Right lobe of liver (tissue), 6 donors: ENCODE results near the gene COX19. TPM values are rescaled to one million over a fixed set of nuclear protein-coding genes. Genes with fewer than 3 reads are reported as not detected.

Experiments
- ATAC-seq, 4 donors: fragments of 200-7000 bp; cut with Tn5 transposase; one replicate each; pipeline ENCODE4 v1.9.1; 2020; ENCODE audit warnings: mild to moderate bottlenecking in 4 of 4, moderate library complexity in 4 of 4
- DNase-seq, 3 donors: peaks; one replicate each; pipeline ENCODE4 v3.0.0-alpha.2; 2020
- H3K27ac ChIP-seq, 3 donors: fragments of 200-600 bp; one replicate each; pipeline ENCODE4 v1.8.0; 2022
- H3K27me3 ChIP-seq, 2 donors: fragments of 200-600 bp; one replicate each; pipeline ENCODE4 v1.8.0; 2022
- H3K36me3 ChIP-seq, 4 donors: fragments of 200-600 bp; sonication (generic) in 1 of 4; one replicate each; pipeline versions ENCODE4 v1.5.1 to v1.8.0; 2017 to 2022; ENCODE audit warnings: control low read depth in 1 of 4
- H3K4me1 ChIP-seq, 4 donors: fragments of 200-600 bp; sonication (generic) in 1 of 4; one replicate each; pipeline versions ENCODE4 v1.5.1 to v1.8.0; 2017 to 2022; ENCODE audit warnings: control low read depth in 1 of 4
- H3K4me3 ChIP-seq, 3 donors: fragments of 200-600 bp; one replicate each; pipeline ENCODE4 v1.8.0; 2022
- H3K9me3 ChIP-seq, 4 donors: fragments of 200-600 bp; sonication (generic) in 1 of 4; one replicate each; pipeline versions ENCODE4 v1.5.1 to v1.8.0; 2017 to 2022; ENCODE audit warnings: control low read depth in 1 of 4
- POLR2A ChIP-seq: fragments of 450-650 bp; IDR thresholded peaks from one replicate; pipeline ENCODE4 v1.6.1; 2017; ENCODE audit warnings: antibody characterized with exemption, mild to moderate bottlenecking
- WGBS: methylation state at CpG from one replicate; pipeline ENCODE4 v1.1.6; 2018; ENCODE audit warnings: low coverage, low lambda C conversion rate; ENCODE audit not compliant: insufficient coverage; ENCODE audit errors: missing lambda C conversion rate; 5-methylcytosine and 5-hydroxymethylcytosine counted together
- intact Hi-C, 2 donors: fragments of 100-400 bp; cut with DNase I; formaldehyde crosslinking; loops; one replicate each; pipeline versions ENCODE4 v1.11.2 to v1.14.1; 2022
- total RNA-seq, 6 experiments: library from RNA; depleted of rRNA in 2 of 6; stranded (reverse); fragments of >200 nt in 2 of 6; fragmentation: NEBNext Ultra II Directional in 3 of 6; extraction: Animal tissue kit (Norgen Biotek cat#: 25700) in 3 of 6; gene quantifications; one replicate each; pipeline versions ENCODE4 v1.1.0 to v1.2.4, GENCODE V29; 2016 to 2023
- TF ChIP-seq, protein P1 (sequence below), 4 donors: fragments of 200-600 bp in 3 of 4; fragments of 450-650 bp in 1 of 4; IDR thresholded peaks; one replicate each; pipeline versions ENCODE4 v1.5.1 to v1.8.0; 2016 to 2022; ENCODE audit warnings: antibody characterized with exemption in 4 of 4, mild to moderate bottlenecking in 2 of 4
- donor health status: DM: no; HTN: yes; CAD: no.
- donor health status: DM: no; HTN: no; CAD: no.
- donor health status: DM: no; HTN: no; CAD: no.
- donor health status: DM: no; HTN: yes; CAD: no.
- donor health status: DM: no; HTN: yes; CAD: no.

COX19 gene
- total RNA-seq, 6 experiments from 2014 or later = 3.2 to 6.5 (median 4.0) TPM

DNA sequence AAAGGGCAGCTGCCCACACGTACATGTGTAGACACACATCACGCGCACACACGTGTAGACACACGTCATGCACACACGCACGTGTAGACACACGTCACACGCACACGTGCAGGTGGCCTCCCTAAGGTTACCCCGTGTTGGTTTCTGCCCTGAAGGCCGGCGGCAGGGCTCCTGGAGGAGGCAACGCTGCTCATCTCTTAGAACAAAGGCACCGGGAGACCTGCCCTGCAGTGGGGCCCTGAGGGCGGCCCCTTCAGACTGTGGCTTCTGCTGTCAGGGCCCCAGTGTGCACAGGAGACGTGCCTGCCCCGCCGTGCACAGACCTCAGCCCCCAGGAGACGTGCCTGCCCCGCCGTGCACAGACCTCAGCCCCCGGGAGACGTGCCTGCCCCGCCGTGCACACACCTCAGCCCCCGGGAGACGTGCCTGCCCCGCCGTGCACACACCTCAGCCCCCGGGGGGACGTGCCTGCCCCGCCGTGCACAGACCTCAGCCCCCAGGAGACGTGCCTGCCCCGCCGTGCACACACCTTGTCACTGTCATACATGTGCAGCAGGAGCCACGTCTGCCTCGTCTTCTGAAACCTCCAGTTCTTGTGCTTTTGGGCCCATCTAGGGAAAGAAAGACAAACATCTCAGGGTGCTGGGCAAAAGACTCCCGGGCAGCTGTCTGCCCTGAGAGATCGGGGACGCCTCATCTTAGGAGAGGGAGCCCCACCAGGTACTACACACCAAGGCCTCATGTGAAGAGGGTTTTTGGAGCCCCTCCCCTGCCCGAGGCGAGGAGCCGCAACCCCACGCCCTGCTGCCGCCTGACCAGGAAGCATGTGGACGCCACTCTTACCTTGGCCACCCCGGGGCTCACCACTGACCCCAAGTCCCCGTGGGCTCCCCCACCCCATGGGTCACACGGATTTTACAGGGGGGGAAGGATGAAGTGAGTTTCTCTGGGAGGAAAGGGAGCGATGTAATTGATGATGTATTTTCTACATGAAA lies 24.9 kb upstream of the COX19 start:
- intact Hi-C loops = loop anchor here (5.0 to 10.0 kb wide), 3 partner anchors 62 to 175 kb away; no protein-coding TSS in a partner anchor
- DNase-seq (no peak), ATAC-seq (no peak)
- no peak overlapping the region for H3K27ac ChIP-seq
- H3K9me3 ChIP-seq = no peaks in the 10 kb centered on the region
- no peak for TF ChIP-seq POLR2A
- TF ChIP-seq, protein P1, sequence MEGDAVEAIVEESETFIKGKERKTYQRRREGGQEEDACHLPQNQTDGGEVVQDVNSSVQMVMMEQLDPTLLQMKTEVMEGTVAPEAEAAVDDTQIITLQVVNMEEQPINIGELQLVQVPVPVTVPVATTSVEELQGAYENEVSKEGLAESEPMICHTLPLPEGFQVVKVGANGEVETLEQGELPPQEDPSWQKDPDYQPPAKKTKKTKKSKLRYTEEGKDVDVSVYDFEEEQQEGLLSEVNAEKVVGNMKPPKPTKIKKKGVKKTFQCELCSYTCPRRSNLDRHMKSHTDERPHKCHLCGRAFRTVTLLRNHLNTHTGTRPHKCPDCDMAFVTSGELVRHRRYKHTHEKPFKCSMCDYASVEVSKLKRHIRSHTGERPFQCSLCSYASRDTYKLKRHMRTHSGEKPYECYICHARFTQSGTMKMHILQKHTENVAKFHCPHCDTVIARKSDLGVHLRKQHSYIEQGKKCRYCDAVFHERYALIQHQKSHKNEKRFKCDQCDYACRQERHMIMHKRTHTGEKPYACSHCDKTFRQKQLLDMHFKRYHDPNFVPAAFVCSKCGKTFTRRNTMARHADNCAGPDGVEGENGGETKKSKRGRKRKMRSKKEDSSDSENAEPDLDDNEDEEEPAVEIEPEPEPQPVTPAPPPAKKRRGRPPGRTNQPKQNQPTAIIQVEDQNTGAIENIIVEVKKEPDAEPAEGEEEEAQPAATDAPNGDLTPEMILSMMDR (IDR thresholded peaks at IDR 0.05) = no peak
- no peaks in the 10 kb centered on the region for H3K4me1 ChIP-seq
- no peak overlapping the region for H3K4me3 ChIP-seq
- 87% methylated on average over 3 of the region's 52 CpGs for WGBS
- H3K27me3 ChIP-seq = no peaks in the 10 kb centered on the region
- no peaks in the 10 kb centered on the region for H3K36me3 ChIP-seq

DNA sequence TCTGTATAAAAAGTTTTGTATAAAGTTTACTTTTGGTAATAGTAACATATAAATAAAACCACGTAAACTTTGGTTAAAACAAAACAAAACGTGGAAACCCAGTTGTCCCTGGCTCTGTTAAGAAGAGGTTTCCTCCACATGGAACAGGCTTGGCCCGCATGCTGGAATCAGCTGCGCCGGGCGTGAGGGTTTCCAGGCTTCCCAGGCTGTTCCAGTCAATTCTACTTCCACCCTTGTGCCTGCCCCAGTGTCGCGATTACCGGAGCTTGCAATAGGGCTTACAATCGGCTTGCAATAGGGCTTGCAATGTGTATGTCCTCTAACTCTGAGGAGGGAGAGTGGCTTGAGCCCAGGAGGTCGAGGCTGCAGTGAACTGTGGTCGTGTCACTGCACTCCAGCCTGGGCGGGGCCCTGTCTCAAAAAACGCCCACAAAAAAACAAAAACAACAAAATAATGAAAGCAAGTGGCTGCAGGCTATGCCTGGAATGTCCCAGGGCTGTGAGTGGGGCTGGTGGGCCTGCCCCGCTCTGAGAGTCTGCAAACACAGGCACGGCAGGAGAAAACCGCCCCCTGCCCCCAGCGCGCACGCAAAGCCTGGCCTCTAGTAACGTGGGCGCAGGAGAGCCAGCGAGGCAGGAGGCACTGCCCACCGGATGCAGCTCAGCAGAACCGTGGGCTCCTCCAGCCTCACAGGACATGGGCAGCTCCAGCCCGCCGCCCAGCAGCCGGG lies 24.0 kb upstream of the COX19 start:
- 86% methylated on average over 20 of the region's 28 CpGs for WGBS
- DNase-seq = no peak
- intact Hi-C loops = loop anchor here (5.0 to 10.0 kb wide), 3 partner anchors 63 to 175 kb away; no protein-coding TSS in a partner anchor

DNA sequence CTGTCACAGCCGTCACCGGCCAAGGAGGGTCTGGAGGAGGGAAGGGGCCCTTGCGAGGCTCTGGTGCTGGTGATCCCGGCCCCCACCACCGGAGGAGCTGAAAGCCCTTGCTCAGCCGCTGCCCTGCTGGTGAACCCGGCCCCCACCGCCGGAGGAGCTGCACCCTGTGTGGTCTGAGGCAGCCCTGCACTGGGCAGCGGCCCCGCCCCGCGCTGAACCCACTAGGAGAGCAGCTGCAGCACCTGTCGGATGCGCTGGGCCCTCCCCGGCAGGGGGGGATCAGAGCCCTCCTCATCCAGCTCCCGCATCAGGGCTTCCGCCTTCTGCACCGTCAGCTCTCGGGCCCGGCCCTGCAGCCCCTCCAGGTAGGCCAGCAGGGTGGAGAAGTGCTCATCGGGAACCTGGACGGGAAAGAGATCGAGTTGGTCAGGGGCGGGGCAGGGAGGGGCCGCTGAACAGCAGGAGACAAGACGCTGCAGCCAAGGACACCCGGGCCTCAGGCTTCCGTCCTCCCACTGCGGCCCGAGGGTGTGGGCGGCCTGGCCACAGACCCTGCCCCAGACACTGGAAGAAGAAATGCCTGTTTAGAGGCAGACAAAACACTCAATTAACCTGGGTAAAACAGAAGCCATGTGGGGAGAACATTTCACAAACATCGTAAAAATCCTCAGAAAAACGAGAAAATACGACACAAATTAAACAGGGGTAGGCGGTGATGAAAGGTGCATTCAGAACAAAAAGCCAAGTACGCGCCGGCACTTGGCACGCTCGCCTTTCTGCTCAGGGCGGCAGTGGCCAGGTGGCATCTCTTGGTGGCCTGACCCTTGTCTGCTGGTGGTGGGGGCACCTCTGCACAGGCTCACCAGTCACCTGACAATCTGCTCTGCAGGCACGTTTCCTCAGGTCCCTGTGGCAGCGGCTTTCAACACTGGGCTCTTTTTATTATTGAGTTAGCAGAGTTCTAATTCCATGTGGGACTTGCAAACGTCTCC lies 22.4 kb upstream of the COX19 start:
- peaks cover 0 to 4% (median 0%) of the 10 kb centered on the region in 4 donors for H3K4me1 ChIP-seq
- TF ChIP-seq POLR2A = no peak
- TF ChIP-seq, protein P1 (IDR thresholded peaks at IDR 0.05) = no peak
- no peaks in the 10 kb centered on the region for H3K36me3 ChIP-seq
- 88% methylated on average over 14 of the region's 45 CpGs for WGBS
- no peaks in the 10 kb centered on the region for H3K9me3 ChIP-seq
- ATAC-seq (no peak), DNase-seq (no peak)
- intact Hi-C loops = loop anchor here (5.0 to 10.0 kb wide), 3 partner anchors 65 to 177 kb away; no protein-coding TSS in a partner anchor
- no peak overlapping the region for H3K4me3 ChIP-seq
- H3K27ac ChIP-seq = no peak overlapping the region
- no peaks in the 10 kb centered on the region for H3K27me3 ChIP-seq

More for the DNA sequence above, 24.0 kb upstream of the COX19 start:
- no peak overlapping the region for H3K27ac ChIP-seq
- no peaks in the 10 kb centered on the region for H3K4me1 ChIP-seq
- no peak overlapping the region for H3K4me3 ChIP-seq
- no peaks in the 10 kb centered on the region for H3K9me3 ChIP-seq
- no peaks in the 10 kb centered on the region for H3K27me3 ChIP-seq
- TF ChIP-seq, protein P1 (IDR thresholded peaks at IDR 0.05) = no peak
- TF ChIP-seq POLR2A = no peak
- H3K36me3 ChIP-seq = no peaks in the 10 kb centered on the region
- ATAC-seq = no peak
